WTC11 (cell line): ENCODE results near the gene NUDT6. TPM values are rescaled to one million over a fixed set of nuclear protein-coding genes. Genes with fewer than 3 reads are reported as not detected.

Experiments
- ATAC-seq: fragments of 200-7000 bp; cut with Tn5 transposase; 2 replicates; pipeline ENCODE4 v1.10.0; 2021; ENCODE audit warnings: mild to moderate bottlenecking, moderate library complexity
- CTCF ChIA-PET: fragments of 300-600 bp; sonication (Branson Sonifier 250); formaldehyde crosslinking; loops from one replicate; lab custom pipeline; 2021; ENCODE audit warnings: antibody characterized with exemption; lab: Charles Lee
- POLR2A ChIA-PET: fragments of 350-600 bp; sonication (Branson Sonifier 250); formaldehyde crosslinking; loops from one replicate; lab custom pipeline; 2021; ENCODE audit warnings: antibody characterized with exemption; lab: Charles Lee
- DNase-seq: peaks from one replicate; pipeline ENCODE4 v3.0.0; 2021; ENCODE audit warnings: low spot score
- H3K27ac Mint-ChIP-seq: 2 replicates; pipeline ENCODE4 v1.8.0; 2021; ENCODE audit warnings: mixed read lengths
- H3K27me3 Mint-ChIP-seq: 2 replicates; pipeline ENCODE4 v1.8.0; 2021; ENCODE audit warnings: low read depth, mild to moderate bottlenecking, moderate library complexity, mixed read lengths
- H3K36me3 Mint-ChIP-seq: 2 replicates; pipeline ENCODE4 v1.8.0; 2021; ENCODE audit warnings: mixed read lengths
- H3K4me1 Mint-ChIP-seq: 2 replicates; pipeline ENCODE4 v1.8.0; 2022; ENCODE audit warnings: mixed read lengths
- H3K4me3 Mint-ChIP-seq: 2 replicates; pipeline ENCODE4 v1.8.0; 2021; ENCODE audit warnings: mild to moderate bottlenecking, moderate library complexity, mixed read lengths
- H3K9me3 Mint-ChIP-seq: 2 replicates; pipeline ENCODE4 v1.8.0; 2021; ENCODE audit warnings: mixed read lengths
- AR ChIP-seq: fragments of 250-450 bp; sonication (Bioruptor Pico); IDR thresholded peaks from 2 replicates; pipeline ENCODE4 v1.9.0; 2021; ENCODE audit warnings: mild to moderate bottlenecking
- ARID4B ChIP-seq: sonication (generic); formaldehyde crosslinking; IDR thresholded peaks from 2 replicates; pipeline ENCODE4 v1.8.0; 2023; ENCODE audit warnings: missing genetic modification reagents, mild to moderate bottlenecking, borderline replicate concordance
- CDX4 ChIP-seq: fragments of 250-450 bp; sonication (Bioruptor Pico); IDR thresholded peaks from 2 replicates; pipeline ENCODE4 v1.9.0; 2021; ENCODE audit warnings: moderate library complexity, mild to moderate bottlenecking, inconsistent platforms, borderline replicate concordance
- CREM ChIP-seq: sonication (generic); formaldehyde crosslinking; IDR thresholded peaks from 2 replicates; pipeline ENCODE4 v1.8.1; 2022; ENCODE audit warnings: mild to moderate bottlenecking, missing genetic modification reagents, moderate library complexity
- E2F5 ChIP-seq: sonication (generic); formaldehyde crosslinking; IDR thresholded peaks from 2 replicates; pipeline ENCODE4 v1.8.1; 2022; ENCODE audit warnings: mild to moderate bottlenecking, moderate library complexity, missing genetic modification reagents
- EMX1 ChIP-seq: fragments of 250-450 bp; sonication (Bioruptor Pico); IDR thresholded peaks from 2 replicates; pipeline ENCODE4 v1.8.0; 2021; ENCODE audit warnings: mild to moderate bottlenecking
- ETV6 ChIP-seq: sonication (generic); formaldehyde crosslinking; IDR thresholded peaks from 2 replicates; pipeline ENCODE4 v1.8.1; 2022; ENCODE audit warnings: mild to moderate bottlenecking, missing genetic modification reagents
- FOXP1 ChIP-seq: sonication (generic); formaldehyde crosslinking; IDR thresholded peaks from 2 replicates; pipeline ENCODE4 v1.8.0; 2022; ENCODE audit warnings: missing genetic modification reagents, mild to moderate bottlenecking, moderate library complexity, borderline replicate concordance
- HMGXB4 ChIP-seq: sonication (generic); formaldehyde crosslinking; IDR thresholded peaks from 2 replicates; pipeline ENCODE4 v1.8.1; 2023; ENCODE audit warnings: mild to moderate bottlenecking, moderate library complexity, missing genetic modification reagents
- IRF1 ChIP-seq: sonication (generic); formaldehyde crosslinking; IDR thresholded peaks from 2 replicates; pipeline ENCODE4 v1.8.0; 2023; ENCODE audit warnings: missing genetic modification reagents
- MXD4 ChIP-seq: fragments of 250-450 bp; sonication (Bioruptor Pico); IDR thresholded peaks from 2 replicates; pipeline ENCODE4 v1.8.0; 2021; ENCODE audit warnings: mild to moderate bottlenecking, moderate library complexity, borderline replicate concordance
- NFATC4 ChIP-seq: fragments of 250-450 bp; sonication (Bioruptor Pico); IDR thresholded peaks from 2 replicates; pipeline ENCODE4 v1.9.0; 2021; ENCODE audit warnings: mild to moderate bottlenecking
- NR1H2 ChIP-seq: sonication (generic); formaldehyde crosslinking; IDR thresholded peaks from 2 replicates; pipeline ENCODE4 v1.9.0; 2021; ENCODE audit warnings: mild to moderate bottlenecking, moderate library complexity, missing genetic modification reagents
- NR2C2 ChIP-seq: sonication (generic); formaldehyde crosslinking; IDR thresholded peaks from 2 replicates; pipeline ENCODE4 v1.8.0; 2022; ENCODE audit warnings: mild to moderate bottlenecking, missing genetic modification reagents
- PREB ChIP-seq: sonication (generic); formaldehyde crosslinking; IDR thresholded peaks from 2 replicates; pipeline ENCODE4 v1.8.1; 2022; ENCODE audit warnings: mild to moderate bottlenecking, missing genetic modification reagents, moderate library complexity, borderline replicate concordance
- PRRX2 ChIP-seq: fragments of 250-450 bp; sonication (Bioruptor Pico); IDR thresholded peaks from 2 replicates; pipeline ENCODE4 v1.8.0; 2021; ENCODE audit warnings: mild to moderate bottlenecking
- TEAD4 ChIP-seq: sonication (generic); formaldehyde crosslinking; IDR thresholded peaks from 2 replicates; pipeline ENCODE4 v1.8.0; 2022; ENCODE audit warnings: mild to moderate bottlenecking, missing genetic modification reagents
- ZMAT4 ChIP-seq: fragments of 250-450 bp; sonication (Bioruptor Pico); IDR thresholded peaks from 2 replicates; pipeline ENCODE4 v1.9.0; 2021; ENCODE audit warnings: mild to moderate bottlenecking
- ZNF232 ChIP-seq: sonication (generic); formaldehyde crosslinking; IDR thresholded peaks from 2 replicates; pipeline ENCODE4 v1.8.0; 2022; ENCODE audit warnings: mild to moderate bottlenecking, missing genetic modification reagents
- ZNF263 ChIP-seq: sonication (generic); formaldehyde crosslinking; IDR thresholded peaks from 2 replicates; pipeline ENCODE4 v1.8.1; 2022; ENCODE audit warnings: low read depth, mild to moderate bottlenecking, moderate library complexity, missing genetic modification reagents
- ZNF512 ChIP-seq: sonication (generic); formaldehyde crosslinking; IDR thresholded peaks from 2 replicates; pipeline ENCODE4 v1.8.1; 2022; ENCODE audit warnings: missing genetic modification reagents, borderline replicate concordance
- total RNA-seq: library from RNA; stranded (reverse); gene quantifications from 3 replicates; pipeline ENCODE4 v1.2.3, GENCODE V29; 2021

Gene NUDT6
- total RNA-seq, 1 experiment from 2014 or later = 8.4 TPM

- TF ChIP-seq EMX1 (CRISPR knock-in tag) = no peak
- no peak for TF ChIP-seq TEAD4 (CRISPR knock-in tag)
- no peak for TF ChIP-seq ZNF263
- no peak for TF ChIP-seq ZNF232 (CRISPR knock-in tag)
Observed at GRCh38 chr4:122900314-122900713, 22.1 kb downstream of the NUDT6 start (continued).

GRCh38 chr4:122899682-122900081 lies 22.7 kb downstream of the NUDT6 start:
- DNase-seq (no peak), ATAC-seq (peak; percentile 67)
- no peak overlapping the region for H3K27ac Mint-ChIP-seq
- no peak overlapping the region for H3K4me3 Mint-ChIP-seq
- peaks cover 12% of the 10 kb centered on the region for H3K9me3 Mint-ChIP-seq
- peaks cover 29% of the 10 kb centered on the region for H3K4me1 Mint-ChIP-seq
- no peaks in the 10 kb centered on the region for H3K27me3 Mint-ChIP-seq
- H3K36me3 Mint-ChIP-seq = peaks cover 29% of the 10 kb centered on the region
- CTCF ChIA-PET = interaction anchor here (0.9 kb wide), 1 partner anchor 142 kb away, joined by 3 read pairs; no protein-coding TSS in a partner anchor
- POLR2A ChIA-PET = no interaction called here
- TF ChIP-seq PRRX2 (CRISPR knock-in tag) = peak; percentile 64; the same call in 1 of the 2 replicates
- peak; percentile 58; the same call in 1 of the 2 replicates for TF ChIP-seq AR (CRISPR knock-in tag)
- no peak for TF ChIP-seq ZMAT4 (CRISPR knock-in tag)
- no peak for TF ChIP-seq CDX4 (CRISPR knock-in tag)
- peak; percentile 44; the same call in 1 of the 2 replicates for TF ChIP-seq NFATC4 (CRISPR knock-in tag)
- no peak for TF ChIP-seq NR1H2 (CRISPR knock-in tag)
- TF ChIP-seq NR2C2 (CRISPR knock-in tag) = no peak
- no peak for TF ChIP-seq PREB
- TF ChIP-seq ARID4B (CRISPR knock-in tag) = no peak
- TF ChIP-seq MXD4 (CRISPR knock-in tag) = no peak
- TF ChIP-seq FOXP1 (CRISPR knock-in tag) = no peak
- no peak for TF ChIP-seq HMGXB4
- no peak for TF ChIP-seq ZNF512
- TF ChIP-seq ETV6 = no peak
- TF ChIP-seq CREM (CRISPR knock-in tag) = no peak
- TF ChIP-seq IRF1 (CRISPR knock-in tag) = no peak
- TF ChIP-seq E2F5 (CRISPR knock-in tag) = no peak
